ENCODE results near the gene GABARAP.

Gene GABARAP

DNA sequence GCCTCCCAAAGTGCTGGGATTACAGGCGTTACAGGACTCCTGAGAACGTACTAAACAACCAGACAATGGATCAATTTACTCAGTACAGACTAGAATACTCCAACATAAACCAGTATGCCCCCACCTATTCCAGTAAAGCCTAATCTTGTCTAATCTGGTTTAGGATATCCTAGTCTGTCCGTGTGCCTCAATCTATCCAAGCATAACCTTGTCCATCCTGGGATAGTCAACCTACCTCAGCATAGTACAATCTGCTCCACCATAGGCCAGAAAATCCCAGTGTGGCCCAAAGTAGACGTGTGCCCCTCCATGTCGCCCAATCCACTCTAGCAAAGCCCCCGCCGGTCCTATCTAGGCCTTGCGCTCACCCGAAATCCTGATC lies 8.6 kb downstream of the GABARAP start:
- H3K4me3 ChIP-seq (replicated peaks; ENCODE audit: low read depth, low read length): peak overlapping the region; percentile 92
- DNase-seq (ENCODE audit: extremely low read depth, low read depth): no peak
- TF ChIP-seq, protein P1, sequence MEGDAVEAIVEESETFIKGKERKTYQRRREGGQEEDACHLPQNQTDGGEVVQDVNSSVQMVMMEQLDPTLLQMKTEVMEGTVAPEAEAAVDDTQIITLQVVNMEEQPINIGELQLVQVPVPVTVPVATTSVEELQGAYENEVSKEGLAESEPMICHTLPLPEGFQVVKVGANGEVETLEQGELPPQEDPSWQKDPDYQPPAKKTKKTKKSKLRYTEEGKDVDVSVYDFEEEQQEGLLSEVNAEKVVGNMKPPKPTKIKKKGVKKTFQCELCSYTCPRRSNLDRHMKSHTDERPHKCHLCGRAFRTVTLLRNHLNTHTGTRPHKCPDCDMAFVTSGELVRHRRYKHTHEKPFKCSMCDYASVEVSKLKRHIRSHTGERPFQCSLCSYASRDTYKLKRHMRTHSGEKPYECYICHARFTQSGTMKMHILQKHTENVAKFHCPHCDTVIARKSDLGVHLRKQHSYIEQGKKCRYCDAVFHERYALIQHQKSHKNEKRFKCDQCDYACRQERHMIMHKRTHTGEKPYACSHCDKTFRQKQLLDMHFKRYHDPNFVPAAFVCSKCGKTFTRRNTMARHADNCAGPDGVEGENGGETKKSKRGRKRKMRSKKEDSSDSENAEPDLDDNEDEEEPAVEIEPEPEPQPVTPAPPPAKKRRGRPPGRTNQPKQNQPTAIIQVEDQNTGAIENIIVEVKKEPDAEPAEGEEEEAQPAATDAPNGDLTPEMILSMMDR (IDR thresholded peaks at IDR 0.05; ENCODE audit: low read depth, low read length, missing control alignments): no peak

DNA sequence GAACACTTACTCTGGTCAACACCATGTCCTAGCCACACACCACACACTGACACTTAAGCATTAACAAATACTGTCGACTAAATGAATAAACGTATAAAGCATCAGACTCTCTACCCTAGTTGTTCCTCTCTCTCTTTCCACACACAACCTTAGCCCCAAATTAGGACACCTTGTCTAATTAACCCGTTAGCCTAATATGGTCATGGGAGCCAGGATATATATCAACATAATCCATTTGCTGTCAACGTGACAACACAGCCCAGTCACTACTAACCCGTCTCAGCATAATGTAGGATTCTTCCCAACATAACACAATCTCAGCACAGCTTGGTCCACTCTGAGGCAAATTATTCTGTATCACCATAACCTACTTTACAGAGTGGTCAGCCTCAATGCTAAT lies 10.1 kb downstream of the GABARAP start:
- DNase-seq (ENCODE audit: extremely low read depth, low read depth): no peak
- TF ChIP-seq, protein P1 (IDR thresholded peaks at IDR 0.05; ENCODE audit: low read depth, low read length, missing control alignments): no peak
- peak overlapping the region; percentile 92 for H3K4me3 ChIP-seq (replicated peaks; ENCODE audit: low read depth, low read length)

DNA sequence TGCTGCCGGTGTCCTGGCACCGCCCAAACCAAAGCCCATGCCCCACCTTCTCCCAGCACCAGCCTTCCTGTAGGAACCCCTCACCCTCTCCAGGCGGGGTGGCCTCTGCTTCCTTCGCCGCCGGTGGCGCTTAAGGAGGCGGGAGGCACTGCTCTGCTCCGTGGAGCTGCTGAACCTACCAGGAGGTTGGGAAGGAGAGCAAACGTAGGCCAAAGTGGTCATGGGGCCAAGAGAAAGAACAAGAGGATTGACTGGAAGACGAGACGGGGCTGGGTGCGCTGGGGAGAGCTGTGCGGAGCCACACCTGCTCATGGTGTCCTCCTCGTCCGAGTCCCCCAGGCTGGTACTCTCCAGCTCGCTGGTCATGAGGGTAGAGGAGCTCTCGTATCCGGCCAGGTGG lies 12.7 kb downstream of the GABARAP start:
- TF ChIP-seq, protein P1 (IDR thresholded peaks at IDR 0.05; ENCODE audit: low read depth, low read length, missing control alignments): no peak
- H3K4me3 ChIP-seq (replicated peaks; ENCODE audit: low read depth, low read length): no peak overlapping the region
- DNase-seq (ENCODE audit: extremely low read depth, low read depth): no peak

DNA sequence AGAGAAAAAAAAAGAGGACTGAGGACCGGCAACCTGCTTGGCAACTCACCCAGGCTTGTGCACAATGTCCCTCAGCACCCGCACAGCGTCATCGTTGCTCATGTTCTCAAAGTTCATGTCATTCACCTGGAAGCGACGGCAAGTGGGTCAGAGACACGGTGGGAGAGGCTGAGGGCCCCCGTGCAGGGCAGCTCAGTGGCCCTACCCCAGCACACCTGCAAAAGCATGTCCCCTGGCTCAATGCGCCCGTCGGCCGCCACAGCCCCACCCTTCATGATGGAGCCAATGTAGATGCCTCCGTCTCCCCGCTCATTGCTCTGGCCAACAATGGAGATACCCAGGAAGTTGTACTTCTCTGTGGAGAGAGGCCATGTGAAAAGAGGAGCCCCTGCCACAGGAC lies 13.3 kb downstream of the GABARAP start:
- H3K4me3 ChIP-seq (replicated peaks; ENCODE audit: low read depth, low read length): no peak overlapping the region
- DNase-seq (ENCODE audit: extremely low read depth, low read depth): no peak
- TF ChIP-seq, protein P1 (IDR thresholded peaks at IDR 0.05; ENCODE audit: low read depth, low read length, missing control alignments): no peak

GRCh38 chr17:7226721-7227710 lies 15.2 kb downstream of the GABARAP start:
- DNase-seq (ENCODE audit: extremely low read depth, low read depth): no peak
- TF ChIP-seq, protein P1 (IDR thresholded peaks at IDR 0.05; ENCODE audit: low read depth, low read length, missing control alignments): no peak
- H3K4me3 ChIP-seq (replicated peaks; ENCODE audit: low read depth, low read length): no peak overlapping the region

DNA sequence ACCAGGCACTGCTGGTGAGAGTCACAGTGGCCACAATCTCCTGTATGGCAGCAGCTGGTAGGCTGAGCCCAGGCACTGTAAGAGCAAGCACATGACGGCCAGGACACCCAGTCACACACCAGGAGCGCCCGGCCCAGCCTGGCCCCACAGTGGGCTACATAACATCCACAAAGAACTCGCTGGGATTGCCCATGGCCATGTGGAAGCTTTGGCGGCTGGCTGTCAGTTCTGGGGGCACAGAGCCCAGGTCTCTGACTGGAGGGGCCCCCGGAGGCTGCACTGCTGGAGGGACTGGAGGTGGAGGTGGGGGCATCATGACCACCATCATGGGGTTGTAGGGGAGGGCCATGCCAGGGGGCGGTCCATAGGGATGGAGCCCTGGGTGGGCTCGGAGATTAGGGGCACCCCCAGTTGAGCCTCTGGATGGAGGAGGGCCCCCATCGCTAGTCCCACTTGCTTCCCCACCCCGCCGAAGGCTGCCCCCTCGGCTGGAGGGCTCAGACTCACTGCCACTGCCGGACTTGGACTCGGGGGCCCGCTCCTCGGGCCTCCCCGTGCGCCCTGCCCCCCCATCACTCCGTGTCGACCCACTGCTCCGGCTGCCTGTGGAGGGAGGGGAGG lies 16.4 kb downstream of the GABARAP start:
- TF ChIP-seq, protein P1 (IDR thresholded peaks at IDR 0.05; ENCODE audit: low read depth, low read length, missing control alignments): no peak
- DNase-seq (ENCODE audit: extremely low read depth, low read depth): no peak

More for the DNA sequence above, 16.4 kb downstream of the GABARAP start:
- H3K4me3 ChIP-seq (replicated peaks; ENCODE audit: low read depth, low read length): no peak overlapping the region

Measured in HFF-Myc (cell line).